A549 (cell line): ENCODE data around the gene FBP2. TPM values are rescaled to one million over a fixed set of nuclear protein-coding genes. Genes with fewer than 3 reads are reported as not detected.

Experiments used
- ATAC-seq, 2 experiments: fragments of 200-7000 bp in 1 of 2; fragments of >200 bp in 1 of 2; cut with Nextera tagmentation in 1 of 2; cut with Tn5 transposase in 1 of 2; 3 replicates each; pipeline versions ENCODE4 v1.8.0 to v1.9.1; 2018 to 2020; ENCODE audit warnings: mild to moderate bottlenecking in 1 of 2, moderate library complexity in 1 of 2
- CTCF ChIA-PET: fragments of 300-600 bp; sonication (Branson Sonifier 250); formaldehyde crosslinking; extraction: SDS; loops from one replicate; lab custom pipeline; 2021; ENCODE audit warnings: antibody characterized with exemption, inconsistent platforms; lab: Yijun Ruan, JAX
- POLR2A ChIA-PET: fragments of 350-600 bp; formaldehyde crosslinking; extraction: SDS; loops from one replicate; lab custom pipeline; 2021; ENCODE audit warnings: antibody characterized with exemption, inconsistent platforms; lab: Yijun Ruan, JAX
- DNase-seq, 2 experiments: peaks; one replicate each; pipeline versions ENCODE4 v3.0.0 to v3.0.0-alpha.2; 2011 to 2016; ENCODE audit warnings: low read depth in 1 of 2, low spot score in 1 of 2
- FAIRE-seq: peaks from 2 replicates; lab custom pipeline; 2011; peaks lifted over from hg19 to GRCh38; lab: Jason Lieb, UNC
- H3K27ac ChIP-seq, 2 experiments: fragments of >200 bp; sonication (Bioruptor Twin); formaldehyde crosslinking; 3 replicates each; pipeline ENCODE4 v1.5.1; 2016 to 2017
- H3K4me1 ChIP-seq: fragments of >200 bp; sonication (Bioruptor Twin); formaldehyde crosslinking; 3 replicates; pipeline ENCODE4 v1.6.1; 2016
- H3K4me2 ChIP-seq: fragments of >200 bp; sonication (Bioruptor Twin); formaldehyde crosslinking; 3 replicates; pipeline ENCODE4 v1.6.1; 2016
- H3K4me3 ChIP-seq: fragments of >200 bp; sonication (Bioruptor Twin); formaldehyde crosslinking; 3 replicates; pipeline ENCODE4 v1.5.1; 2016
- H3K9me3 ChIP-seq: fragments of >200 bp; sonication (Bioruptor Twin); formaldehyde crosslinking; 3 replicates; pipeline ENCODE4 v1.6.1; 2016
- ATOH8 ChIP-seq: fragments of 250-450 bp; sonication (Bioruptor Pico); IDR thresholded peaks from 2 replicates; pipeline ENCODE4 v1.5.0; 2020; ENCODE audit warnings: low read depth, mild to moderate bottlenecking, moderate library complexity
- BCL3 ChIP-seq: fragments of >200 bp; sonication (Bioruptor Twin); formaldehyde crosslinking; IDR thresholded peaks from 3 replicates; pipeline ENCODE4 v1.6.1; 2016
- CBX8 ChIP-seq: fragments of 200-600 bp; sonication (generic); IDR thresholded peaks from 2 replicates; pipeline ENCODE4 v1.6.1; 2016
- CTCF ChIP-seq: fragments of >200 bp; sonication (Bioruptor Twin); formaldehyde crosslinking; IDR thresholded peaks from 3 replicates; pipeline ENCODE4 v1.5.1; 2016
- E2F6 ChIP-seq: IDR thresholded peaks from 2 replicates; pipeline ENCODE4 v1.6.1; 2012; ENCODE audit warnings: low read depth, borderline replicate concordance
- EHMT2 ChIP-seq: fragments of 200-600 bp; sonication (generic); IDR thresholded peaks from 2 replicates; pipeline ENCODE4 v1.6.1; 2016; ENCODE audit warnings: antibody characterized with exemption, low read depth, mild to moderate bottlenecking, moderate library complexity
- ESRRA ChIP-seq: fragments of 150-350 bp; IDR thresholded peaks from 2 replicates; pipeline ENCODE4 v1.6.1; 2014; ENCODE audit warnings: mild to moderate bottlenecking, low read length, borderline replicate concordance
- FOXS1 ChIP-seq: fragments of 250-450 bp; sonication (Bioruptor Pico); IDR thresholded peaks from 2 replicates; pipeline ENCODE4 v1.5.0; 2020; ENCODE audit warnings: mild to moderate bottlenecking, moderate library complexity
- GATA3 ChIP-seq: IDR thresholded peaks from 2 replicates; pipeline ENCODE4 v1.6.1; 2012; ENCODE audit warnings: borderline replicate concordance
- HOXB13 ChIP-seq: fragments of 250-450 bp; sonication (Bioruptor Pico); IDR thresholded peaks from 2 replicates; pipeline ENCODE4 v1.5.0; 2020; ENCODE audit warnings: low read depth, mild to moderate bottlenecking, moderate library complexity
- HOXB5 ChIP-seq: fragments of 250-450 bp; sonication (Bioruptor Pico); IDR thresholded peaks from 2 replicates; pipeline ENCODE4 v1.5.0; 2020; ENCODE audit warnings: mild to moderate bottlenecking, moderate library complexity
- JUNB ChIP-seq: fragments of >200 bp; sonication (Bioruptor Twin); formaldehyde crosslinking; IDR thresholded peaks from 2 replicates; pipeline ENCODE4 v1.6.1; 2016
- KDM1A ChIP-seq: fragments of 200-600 bp; sonication (generic); IDR thresholded peaks from 2 replicates; pipeline ENCODE4 v1.6.1; 2016; ENCODE audit warnings: low read depth, mild to moderate bottlenecking
- MAFK ChIP-seq: fragments of 450-650 bp; IDR thresholded peaks from 2 replicates; pipeline ENCODE4 v1.6.1; 2014; ENCODE audit not compliant: partially characterized antibody
- MYC ChIP-seq: IDR thresholded peaks from 2 replicates; pipeline ENCODE4 v1.6.1; 2012; ENCODE audit warnings: mild to moderate bottlenecking, inconsistent platforms, low read length, improper control_type of control experiment, borderline replicate concordance
- NFE2L2 ChIP-seq: fragments of 150-350 bp; conservative IDR thresholded peaks from 2 replicates; pipeline ENCODE4 v1.6.1; 2014; ENCODE audit warnings: low read length
- NPAS2 ChIP-seq: fragments of 250-450 bp; sonication (Bioruptor Pico); IDR thresholded peaks from 2 replicates; pipeline ENCODE4 v1.8.0; 2022; ENCODE audit warnings: mild to moderate bottlenecking, moderate library complexity, borderline replicate concordance
- POLR2A ChIP-seq: IDR thresholded peaks from 2 replicates; pipeline ENCODE4 v1.6.1; 2012; ENCODE audit warnings: mild to moderate bottlenecking, low read length
- RCOR1 ChIP-seq: fragments of 150-350 bp; IDR thresholded peaks from 2 replicates; pipeline ENCODE4 v1.6.1; 2014; ENCODE audit warnings: antibody characterized with exemption, low read length, low read depth
- REST ChIP-seq: fragments of 200-600 bp; sonication (generic); IDR thresholded peaks from 2 replicates; pipeline ENCODE4 v1.6.1; 2016; ENCODE audit warnings: antibody characterized with exemption, mild to moderate bottlenecking, moderate library complexity
- RNF2 ChIP-seq: fragments of 200-600 bp; sonication (generic); IDR thresholded peaks from 2 replicates; pipeline ENCODE4 v1.6.1; 2016; ENCODE audit warnings: low read depth, mild to moderate bottlenecking, antibody characterized with exemption, moderate library complexity, borderline replicate concordance
- SMC3 ChIP-seq: fragments of >200 bp; sonication (Bioruptor Twin); formaldehyde crosslinking; IDR thresholded peaks from 3 replicates; pipeline ENCODE4 v1.6.1; 2018; ENCODE audit warnings: inconsistent platforms
- SREBF2 ChIP-seq: fragments of 450-650 bp; IDR thresholded peaks from 2 replicates; pipeline ENCODE4 v1.6.1; 2014; ENCODE audit warnings: mild to moderate bottlenecking, moderate library complexity
- USF2 ChIP-seq: fragments of 450-650 bp; IDR thresholded peaks from 2 replicates; pipeline ENCODE4 v1.6.1; 2014; ENCODE audit warnings: antibody characterized with exemption
- ZSCAN20 ChIP-seq: fragments of 250-450 bp; sonication (Bioruptor Pico); IDR thresholded peaks from 2 replicates; pipeline ENCODE4 v1.8.0; 2022; ENCODE audit warnings: mild to moderate bottlenecking, moderate library complexity
- WGBS: methylation state at CpG from one replicate; pipeline ENCODE4 v1.1.6; 2017; ENCODE audit errors: missing lambda C conversion rate; 5-methylcytosine and 5-hydroxymethylcytosine counted together
- polyA plus RNA-seq, 4 experiments: library from polyadenylated mRNA; depleted of rRNA in 3 of 4; stranded (reverse); fragments of >200 nt; fragmentation: RNase III in 1 of 4; extraction: RNeasy Plus Mini Kit Qiagen cat#74134 plus additional on column Dnase treatment in 1 of 4; gene quantifications; 2 replicates in 3 of 4; 3 replicates in 1 of 4; pipeline ENCODE4 v1.2.3, GENCODE V29; 2011 to 2017

Gene FBP2
- polyA plus RNA-seq, 2 of the 4 experiments (the other 2 are of a cell fraction): not detected

GRCh38 chr9:94538908-94539307, 54.7 kb downstream of the FBP2 start:
- Histone ChIP-seq H3K4me1 (peaks cover 4% of the 10 kb centered on the region; the same call in 1 of the 3 replicates), H3K9me3 (no peaks in the 10 kb centered on the region), H3K4me3 (no peak overlapping the region), H3K4me2 (no peak overlapping the region), H3K27ac (no peak overlapping the region)
- 78% methylated on average over 4 of the region's 4 CpGs for WGBS
- DNase-seq (no peak), FAIRE-seq (no peak), ATAC-seq (no peak)
- TF ChIP-seq BCL3 (no peak), RNF2 (no peak), CBX8 (no peak), NPAS2 (CRISPR knock-in tag) (no peak), POLR2A (no peak), REST (no peak), HOXB13 (CRISPR knock-in tag) (no peak), SREBF2 (no peak), MYC (no peak), KDM1A (no peak), ZSCAN20 (no peak), USF2 (no peak), RCOR1 (no peak), SMC3 (no peak), E2F6 (no peak), MAFK (no peak), GATA3 (no peak), CTCF (no peak), NFE2L2 (no peak)
- CTCF ChIA-PET: no interaction called here
- POLR2A ChIA-PET: no interaction called here

- Histone ChIP-seq H3K27ac (no peak overlapping the region), H3K4me3 (no peak overlapping the region), H3K4me1 (peaks cover 14% of the 10 kb centered on the region; the same call in 2 of the 3 replicates), H3K9me3 (no peaks in the 10 kb centered on the region), H3K4me2 (no peak overlapping the region)
- DNase-seq: no peak
- ChIA-PET POLR2A (no interaction called here), CTCF (interaction anchor here (0.6 kb wide), 1 partner anchor 24 kb away, joined by 3 read pairs; no protein-coding TSS in a partner anchor)
- ATAC-seq: no peak
- FAIRE-seq: no peak
- 91% methylated on average over 4 of the region's 4 CpGs for WGBS
- TF ChIP-seq ESRRA (no peak), RCOR1 (no peak), EHMT2 (no peak), RNF2 (no peak), HOXB5 (CRISPR knock-in tag) (no peak), JUNB (no peak), SMC3 (no peak), ZSCAN20 (no peak), FOXS1 (CRISPR knock-in tag) (no peak), ATOH8 (CRISPR knock-in tag) (no peak), HOXB13 (CRISPR knock-in tag) (no peak), REST (no peak), MYC (no peak)
Measured at GRCh38 chr9:94534901-94535300, 58.7 kb downstream of the FBP2 start.
